Stomach smooth muscle (tissue), 2 donors: ENCODE results near the gene STX2.
"Not testable (repeated sequence)": the region's sequence is repeated elsewhere in the genome, so short reads cannot be mapped to it uniquely, and the experiment has no call there.

ENCODE experiments used
- H3K27ac ChIP-seq: one replicate; pipeline ENCODE4 v1.7.0; 2013; ENCODE audit warnings: mild to moderate bottlenecking, low read length, inconsistent platforms
- H3K27me3 ChIP-seq, 2 donors: one replicate each; pipeline ENCODE4 v1.7.0; 2013; ENCODE audit warnings: low read length in 2 of 2; ENCODE audit not compliant: insufficient read depth in 2 of 2, control insufficient read depth in 1 of 2
- H3K36me3 ChIP-seq, 2 donors: one replicate each; pipeline ENCODE4 v1.7.0; 2013; ENCODE audit warnings: low read length in 2 of 2; ENCODE audit not compliant: control insufficient read depth in 2 of 2, insufficient read depth in 2 of 2
- H3K4me1 ChIP-seq: one replicate; pipeline ENCODE4 v1.7.0; 2013; ENCODE audit warnings: low read length; ENCODE audit not compliant: control insufficient read depth, insufficient read depth
- H3K4me3 ChIP-seq, 2 donors: one replicate each; pipeline ENCODE4 v1.7.0; 2013; ENCODE audit warnings: low read length in 2 of 2
- H3K9ac ChIP-seq, 2 donors: one replicate each; pipeline ENCODE4 v1.7.0; 2013; ENCODE audit warnings: low read length in 2 of 2, mild to moderate bottlenecking in 1 of 2
- H3K9me3 ChIP-seq, 2 donors: one replicate each; pipeline ENCODE4 v1.7.0; 2013; ENCODE audit warnings: low read length in 2 of 2; ENCODE audit not compliant: control insufficient read depth in 2 of 2
- donor health status: healthy.
- donor health status: Pancreatic carcinoma.

STX2 gene

DNA sequence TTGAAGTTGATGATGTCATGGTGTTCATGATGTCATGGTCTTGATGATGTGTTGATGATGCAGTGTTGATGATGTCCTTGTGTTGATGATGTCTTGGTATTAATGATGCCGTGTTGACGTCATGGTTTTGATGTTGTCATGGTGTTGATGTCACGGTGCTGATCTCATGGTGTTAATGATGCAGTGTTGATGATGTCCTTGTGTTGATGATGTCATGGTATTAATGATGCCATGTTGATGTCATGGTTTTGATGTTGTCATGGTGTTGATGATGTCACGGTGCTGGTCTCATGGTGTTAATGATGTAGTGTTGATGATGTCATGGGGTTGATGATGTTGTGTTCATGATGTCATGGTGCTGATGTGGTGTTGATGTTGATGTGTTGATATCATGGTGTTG, 75.0 kb downstream of the STX2 start:
- peaks cover 4 to 5% of the 10 kb centered on the region in 2 donors for H3K27me3 ChIP-seq
- no peak overlapping the region for H3K27ac ChIP-seq
- H3K4me1 ChIP-seq: no peaks in the 10 kb centered on the region
- H3K36me3 ChIP-seq: peaks cover 0 to 7% of the 10 kb centered on the region in 2 donors
- H3K9me3 ChIP-seq: peaks cover 0 to 4% of the 10 kb centered on the region in 2 donors
- H3K4me3 ChIP-seq: no peak overlapping the region
- H3K9ac ChIP-seq: no peak overlapping the region

DNA sequence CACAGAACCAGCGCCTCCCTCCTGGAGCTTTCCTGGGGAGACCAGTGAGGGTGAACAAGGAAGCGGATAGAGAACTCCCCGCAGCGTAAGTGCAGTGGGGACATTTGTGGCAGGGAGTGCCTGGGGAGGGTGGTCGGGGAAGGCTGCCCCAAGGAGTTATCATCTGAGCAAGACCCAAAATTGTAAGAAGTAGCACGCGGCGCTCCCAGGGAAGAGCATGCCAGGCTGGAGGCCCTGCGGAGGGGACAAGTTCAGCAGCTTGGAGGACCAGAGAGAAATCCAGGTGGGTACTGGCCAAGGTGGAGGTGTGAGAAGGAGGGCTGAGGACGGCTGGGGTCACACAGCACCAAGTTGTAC, 76.8 kb downstream of the STX2 start:
- H3K27me3 ChIP-seq: peaks cover 4 to 5% of the 10 kb centered on the region in 2 donors
- no peak overlapping the region for H3K27ac ChIP-seq
- H3K9ac ChIP-seq: no peak overlapping the region
- no peak overlapping the region for H3K4me3 ChIP-seq
- H3K36me3 ChIP-seq: peaks cover 0 to 7% of the 10 kb centered on the region in 2 donors
- no peaks in the 10 kb centered on the region for H3K4me1 ChIP-seq
- H3K9me3 ChIP-seq: peaks cover 0 to 4% of the 10 kb centered on the region in 2 donors

DNA sequence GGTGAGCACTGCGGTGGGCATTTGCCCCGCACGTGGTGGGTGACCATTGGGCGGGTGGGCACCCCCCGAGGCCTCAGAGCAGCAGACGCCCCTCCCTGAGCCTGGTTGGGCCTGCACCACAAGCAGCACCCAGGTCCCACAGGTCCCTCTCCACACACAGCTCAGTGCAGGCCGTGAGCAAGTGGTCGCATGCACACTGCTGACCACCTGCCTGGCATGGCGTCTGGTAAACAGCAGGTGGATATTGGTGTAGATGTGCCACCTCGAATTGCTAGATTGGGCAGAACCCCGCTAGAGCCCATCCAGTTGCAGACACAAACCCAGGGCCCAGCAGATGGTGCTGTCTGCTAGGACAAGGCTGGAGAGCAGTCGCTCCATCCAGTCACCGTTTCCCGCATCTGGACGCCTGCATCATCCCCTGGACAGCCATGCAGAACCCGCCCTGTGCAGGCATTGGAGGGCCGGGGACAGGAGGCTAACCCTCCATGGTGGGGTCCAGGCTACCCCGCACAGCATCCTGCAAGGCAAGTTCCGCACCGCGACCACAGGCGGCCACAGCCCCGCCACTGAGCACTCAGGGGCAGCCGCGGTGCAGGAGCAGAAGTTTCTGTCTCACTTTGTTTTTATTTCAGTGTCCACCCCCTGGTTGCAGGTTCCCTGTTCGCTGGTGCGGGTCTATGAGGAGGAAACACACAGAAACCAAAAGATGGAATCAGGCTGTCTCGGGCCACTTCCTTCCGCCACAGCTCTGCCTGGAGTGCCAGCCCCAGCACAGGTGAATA, 77.3 kb downstream of the STX2 start:
- Histone ChIP-seq H3K4me1 (no peaks in the 10 kb centered on the region), H3K9ac (no peak overlapping the region), H3K27me3 (peaks cover 4 to 5% of the 10 kb centered on the region in 2 donors), H3K27ac (no peak overlapping the region), H3K9me3 (peaks cover 0 to 4% of the 10 kb centered on the region in 2 donors), H3K36me3 (peaks cover 0 to 7% of the 10 kb centered on the region in 2 donors), H3K4me3 (peak overlapping the region in 1 of 2 donors; percentile 8)

DNA sequence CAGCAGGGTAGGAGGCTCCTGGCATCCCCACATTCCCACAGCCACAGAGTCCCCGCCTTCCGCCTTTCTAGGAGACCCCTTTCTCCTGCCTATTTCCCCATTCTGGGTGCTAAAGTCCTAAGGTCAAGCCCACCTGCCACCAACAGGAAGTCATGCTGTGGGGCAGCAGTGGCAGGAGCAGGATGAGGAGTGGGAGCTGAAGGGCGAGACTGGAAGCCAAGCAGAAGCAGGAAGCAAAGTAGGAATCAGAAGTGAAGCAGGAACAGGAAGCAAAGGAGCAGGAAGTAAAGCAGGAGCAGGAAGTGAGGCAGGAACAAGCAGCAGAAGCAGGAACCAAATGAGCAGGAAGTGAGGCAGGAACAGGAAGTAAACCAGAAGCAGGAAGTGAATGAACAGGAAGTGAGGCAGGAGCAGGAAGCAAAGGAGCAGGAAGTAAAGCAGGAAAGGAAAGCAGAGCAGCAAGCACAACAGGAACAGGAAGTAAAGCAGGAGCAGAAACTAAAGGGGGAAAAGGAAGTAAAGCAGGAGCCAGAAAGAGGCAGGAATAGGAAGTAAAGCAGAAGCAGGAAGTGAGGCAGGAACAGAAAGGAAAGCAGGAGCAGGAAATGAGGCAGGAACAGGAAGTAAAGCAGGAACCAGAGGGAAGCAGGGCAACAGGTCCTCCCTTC, 84.7 kb downstream of the STX2 start:
- no peaks in the 10 kb centered on the region for H3K36me3 ChIP-seq
- no peak overlapping the region for H3K27ac ChIP-seq
- no peaks in the 10 kb centered on the region for H3K4me1 ChIP-seq
- H3K9ac ChIP-seq: no peak overlapping the region
- no peaks in the 10 kb centered on the region for H3K9me3 ChIP-seq
- no peak overlapping the region for H3K4me3 ChIP-seq
- peaks cover 2 to 3% of the 10 kb centered on the region in 2 donors for H3K27me3 ChIP-seq

- peaks cover 2 to 3% of the 10 kb centered on the region in 2 donors for H3K27me3 ChIP-seq
- peaks cover 4% of the 10 kb centered on the region for H3K4me1 ChIP-seq
- H3K9me3 ChIP-seq: no peaks in the 10 kb centered on the region
- no peak overlapping the region for H3K4me3 ChIP-seq
- H3K27ac ChIP-seq: no peak overlapping the region
- no peaks in the 10 kb centered on the region for H3K36me3 ChIP-seq
- no peak overlapping the region for H3K9ac ChIP-seq
Measured at GRCh38 chr12:130752692-130753230, 86.3 kb downstream of the STX2 start.

- H3K4me3 ChIP-seq, H3K9ac ChIP-seq, H3K4me1 ChIP-seq, H3K36me3 ChIP-seq, H3K27ac ChIP-seq, H3K27me3 ChIP-seq, H3K9me3 ChIP-seq: not testable (repeated sequence)
Measured at GRCh38 chr12:130752037-130752436, 87.0 kb downstream of the STX2 start.

DNA sequence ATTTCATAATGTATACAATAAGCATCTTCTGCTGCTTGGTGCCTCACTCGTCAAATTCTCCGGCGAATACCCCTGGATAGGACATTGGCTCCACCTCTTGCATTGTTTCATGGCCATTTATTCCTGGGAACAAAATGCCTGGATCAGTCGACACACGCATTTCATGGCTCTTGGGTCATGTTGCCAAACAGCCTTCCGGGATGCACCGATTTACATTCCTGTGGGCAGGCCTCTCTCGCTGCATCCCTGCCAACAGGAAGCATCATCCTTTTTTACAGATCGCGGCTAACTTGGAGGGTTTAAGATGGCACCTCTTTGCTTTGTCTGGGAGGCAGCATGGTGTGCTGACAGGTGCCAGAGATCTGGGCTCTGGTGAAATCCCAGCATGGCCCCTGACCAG, 90.3 kb downstream of the STX2 start:
- H3K27me3 ChIP-seq: peaks cover 3 to 5% of the 10 kb centered on the region in 2 donors
- no peaks in the 10 kb centered on the region for H3K36me3 ChIP-seq
- H3K9me3 ChIP-seq: no peaks in the 10 kb centered on the region
- no peak overlapping the region for H3K9ac ChIP-seq
- no peak overlapping the region for H3K4me3 ChIP-seq
- H3K27ac ChIP-seq: no peak overlapping the region
- H3K4me1 ChIP-seq: peaks cover 6% of the 10 kb centered on the region

GRCh38 chr12:130747867-130748740, 90.9 kb downstream of the STX2 start:
- H3K9me3 ChIP-seq: peaks cover 0 to 5% of the 10 kb centered on the region in 2 donors
- no peak overlapping the region for H3K27ac ChIP-seq
- peaks cover 6% of the 10 kb centered on the region for H3K4me1 ChIP-seq
- no peak overlapping the region for H3K9ac ChIP-seq
- H3K4me3 ChIP-seq: no peak overlapping the region
- peaks cover 3 to 7% of the 10 kb centered on the region in 2 donors for H3K27me3 ChIP-seq
- no peaks in the 10 kb centered on the region for H3K36me3 ChIP-seq

DNA sequence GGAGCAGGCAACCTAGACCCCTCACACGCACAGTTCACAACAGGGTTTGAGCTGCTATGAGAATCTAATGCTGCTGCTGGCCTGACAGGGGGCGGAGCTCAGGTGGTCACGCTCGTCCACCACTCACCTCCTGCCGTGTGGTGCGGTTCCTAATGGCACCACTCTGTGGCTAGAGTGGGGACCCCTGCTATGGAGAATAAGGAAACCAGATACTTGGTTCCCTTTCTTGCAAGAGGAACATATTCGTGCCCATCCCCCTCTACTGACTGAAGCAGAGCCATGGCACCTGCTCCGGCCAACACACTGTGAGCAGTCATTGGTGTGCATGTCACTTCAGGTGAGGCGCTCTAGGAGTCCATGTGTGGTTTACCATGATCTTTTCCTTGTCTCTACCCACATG, 92.5 kb downstream of the STX2 start:
- H3K4me1 ChIP-seq: peaks cover 6% of the 10 kb centered on the region
- H3K27ac ChIP-seq: no peak overlapping the region
- no peak overlapping the region for H3K4me3 ChIP-seq
- no peaks in the 10 kb centered on the region for H3K36me3 ChIP-seq
- no peak overlapping the region for H3K9ac ChIP-seq
- H3K27me3 ChIP-seq: peaks cover 0 to 7% of the 10 kb centered on the region in 2 donors
- peaks cover 0 to 5% of the 10 kb centered on the region in 2 donors for H3K9me3 ChIP-seq

DNA sequence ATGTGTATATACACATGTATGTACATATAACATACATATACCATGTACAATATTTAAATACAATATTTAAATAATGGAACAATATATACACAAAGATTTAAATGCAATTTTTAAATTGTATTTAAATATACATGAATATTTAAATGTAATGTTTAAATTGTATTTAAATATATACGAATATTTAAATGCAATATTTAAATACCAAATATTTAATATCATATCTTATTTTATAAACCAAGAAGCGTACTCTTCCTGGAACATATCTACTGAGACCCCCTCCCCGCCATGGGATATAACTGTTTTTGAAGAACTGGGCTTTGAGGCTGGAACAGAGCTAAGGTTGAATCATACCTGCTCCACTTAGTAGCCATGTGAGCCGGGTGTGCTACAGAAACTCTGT, 93.1 kb downstream of the STX2 start:
- no peak overlapping the region for H3K27ac ChIP-seq
- H3K9ac ChIP-seq: no peak overlapping the region
- H3K9me3 ChIP-seq: peaks cover 0 to 5% of the 10 kb centered on the region in 2 donors
- H3K36me3 ChIP-seq: no peaks in the 10 kb centered on the region
- no peak overlapping the region for H3K4me3 ChIP-seq
- peaks cover 0 to 7% of the 10 kb centered on the region in 2 donors for H3K27me3 ChIP-seq
- peaks cover 6% of the 10 kb centered on the region for H3K4me1 ChIP-seq
